ENCODE measurements around the gene GPR148.

Gene GPR148

DNA sequence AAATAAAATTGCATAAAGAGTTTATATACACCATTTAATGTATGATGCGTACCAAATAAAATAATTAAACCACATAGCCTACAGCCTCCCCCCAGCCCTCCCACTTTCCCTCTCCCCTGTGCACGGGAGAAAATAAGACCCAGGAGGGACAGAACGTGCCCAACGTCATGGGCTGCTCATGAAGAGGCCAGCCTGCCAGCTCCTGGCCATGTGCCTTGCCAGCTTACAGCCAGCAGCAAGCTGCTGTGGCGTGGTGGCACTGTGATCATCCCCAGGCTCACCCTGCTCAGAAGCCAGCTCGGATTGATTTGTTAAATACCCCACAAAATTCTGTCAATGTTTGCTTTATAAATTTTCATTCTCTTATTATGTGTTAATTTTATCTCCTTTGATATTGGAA is 7.6 kb downstream of the GPR148 start:
- no peak for DNase-seq (ENCODE audit: low read depth, low spot score)
- TF ChIP-seq, protein P1, sequence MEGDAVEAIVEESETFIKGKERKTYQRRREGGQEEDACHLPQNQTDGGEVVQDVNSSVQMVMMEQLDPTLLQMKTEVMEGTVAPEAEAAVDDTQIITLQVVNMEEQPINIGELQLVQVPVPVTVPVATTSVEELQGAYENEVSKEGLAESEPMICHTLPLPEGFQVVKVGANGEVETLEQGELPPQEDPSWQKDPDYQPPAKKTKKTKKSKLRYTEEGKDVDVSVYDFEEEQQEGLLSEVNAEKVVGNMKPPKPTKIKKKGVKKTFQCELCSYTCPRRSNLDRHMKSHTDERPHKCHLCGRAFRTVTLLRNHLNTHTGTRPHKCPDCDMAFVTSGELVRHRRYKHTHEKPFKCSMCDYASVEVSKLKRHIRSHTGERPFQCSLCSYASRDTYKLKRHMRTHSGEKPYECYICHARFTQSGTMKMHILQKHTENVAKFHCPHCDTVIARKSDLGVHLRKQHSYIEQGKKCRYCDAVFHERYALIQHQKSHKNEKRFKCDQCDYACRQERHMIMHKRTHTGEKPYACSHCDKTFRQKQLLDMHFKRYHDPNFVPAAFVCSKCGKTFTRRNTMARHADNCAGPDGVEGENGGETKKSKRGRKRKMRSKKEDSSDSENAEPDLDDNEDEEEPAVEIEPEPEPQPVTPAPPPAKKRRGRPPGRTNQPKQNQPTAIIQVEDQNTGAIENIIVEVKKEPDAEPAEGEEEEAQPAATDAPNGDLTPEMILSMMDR (IDR thresholded peaks at IDR 0.05; ENCODE audit: low read depth, low read length), result no peak
- H3K4me3 ChIP-seq (ENCODE audit: low read depth, low read length), result no peak overlapping the region
- in situ Hi-C loops (cut with HindIII; ENCODE audit: low sequenced_read_pairs), result no loop called here

GRCh38 chr2:130737592-130737991 is 8.7 kb downstream of the GPR148 start:
- H3K4me3 ChIP-seq (ENCODE audit: low read depth, low read length), result no peak overlapping the region
- DNase-seq (ENCODE audit: low read depth, low spot score), result no peak

GRCh38 chr2:130740671-130741070 is 11.8 kb downstream of the GPR148 start:
- no peak overlapping the region for H3K4me3 ChIP-seq (ENCODE audit: low read depth, low read length)
- no peak for DNase-seq (ENCODE audit: low read depth, low spot score)
- in situ Hi-C loops (cut with HindIII; ENCODE audit: low sequenced_read_pairs), result no loop called here
- TF ChIP-seq, protein P1 (IDR thresholded peaks at IDR 0.05; ENCODE audit: low read depth, low read length), result no peak

More at GRCh38 chr2:130737592-130737991, 8.7 kb downstream of the GPR148 start:
- TF ChIP-seq, protein P1 (IDR thresholded peaks at IDR 0.05; ENCODE audit: low read depth, low read length), result no peak
- in situ Hi-C loops (cut with HindIII; ENCODE audit: low sequenced_read_pairs), result no loop called here

GRCh38 chr2:130743278-130743677 is 14.4 kb downstream of the GPR148 start:
- no peak for DNase-seq (ENCODE audit: low read depth, low spot score)
- in situ Hi-C loops (cut with HindIII; ENCODE audit: low sequenced_read_pairs), result no loop called here
- TF ChIP-seq, protein P1 (IDR thresholded peaks at IDR 0.05; ENCODE audit: low read depth, low read length), result no peak
- H3K4me3 ChIP-seq (ENCODE audit: low read depth, low read length), result no peak overlapping the region

DNA sequence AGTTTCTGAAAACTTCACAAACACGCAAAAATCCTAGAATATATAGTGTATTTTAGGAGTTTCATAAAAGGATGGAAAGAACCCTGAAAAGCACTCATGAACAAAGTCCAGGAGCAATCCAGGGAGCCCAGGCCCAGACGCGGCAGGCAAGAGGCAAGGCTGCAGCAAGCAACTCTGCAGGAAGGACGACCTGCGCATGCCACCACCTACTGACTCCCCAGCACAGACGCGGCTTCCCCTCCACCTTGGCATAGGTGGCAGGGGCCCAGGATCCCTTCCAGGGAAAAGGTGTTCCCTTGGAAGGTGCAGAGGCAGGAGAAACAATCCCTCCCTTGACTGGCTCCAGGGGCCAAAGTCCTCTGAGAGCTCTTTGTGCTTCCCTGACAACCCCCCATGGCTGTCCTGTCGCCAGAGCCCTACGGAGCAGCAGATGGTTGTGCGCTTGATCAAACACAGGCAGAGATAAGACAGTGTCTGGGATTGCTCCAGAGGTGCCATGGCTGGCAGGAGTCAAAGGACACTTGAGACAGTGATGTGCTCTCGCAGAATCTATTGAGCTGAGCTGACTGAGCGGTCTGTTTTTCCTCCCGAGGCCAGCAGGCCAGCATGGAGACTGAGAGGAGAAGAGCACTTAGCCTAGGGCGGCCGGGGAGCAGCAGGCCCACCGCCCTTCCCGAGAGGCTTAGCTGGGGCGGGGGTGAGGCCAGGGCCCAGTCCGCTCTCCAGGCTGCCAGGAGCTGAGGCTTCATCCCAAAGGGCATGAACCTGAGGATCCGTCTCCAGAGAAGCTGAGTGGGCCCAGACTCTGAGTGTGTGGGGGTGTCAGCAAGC is 15.6 kb downstream of the GPR148 start:
- TF ChIP-seq, protein P1 (IDR thresholded peaks at IDR 0.05; ENCODE audit: low read depth, low read length), result no peak
- DNase-seq (ENCODE audit: low read depth, low spot score), result no peak
- no peak overlapping the region for H3K4me3 ChIP-seq (ENCODE audit: low read depth, low read length)
- in situ Hi-C loops (cut with HindIII; ENCODE audit: low sequenced_read_pairs), result no loop called here

GRCh38 chr2:130749078-130749477 is 20.2 kb downstream of the GPR148 start:
- DNase-seq (ENCODE audit: low read depth, low spot score), result no peak
- in situ Hi-C loops (cut with HindIII; ENCODE audit: low sequenced_read_pairs), result no loop called here
- TF ChIP-seq, protein P1 (IDR thresholded peaks at IDR 0.05; ENCODE audit: low read depth, low read length), result no peak
- H3K4me3 ChIP-seq (ENCODE audit: low read depth, low read length), result no peak overlapping the region
